MM.1S (cell line): ENCODE data around the gene NANP.

ENCODE experiments used
- EZH2phosphoT487 ChIP-seq: fragments of 300-600 bp; sonication (generic); IDR thresholded peaks from 2 replicates; pipeline ENCODE4 v1.6.1; 2018; ENCODE audit warnings: antibody characterized with exemption, low read length
- TF ChIP-seq, protein P1 (sequence below): fragments of 300-600 bp; sonication (generic); IDR thresholded peaks from 2 replicates; pipeline ENCODE4 v1.5.1; 2016; ENCODE audit warnings: antibody characterized with exemption, low read length, mixed read lengths

GRCh38 chr20:25654487-25654886, 30.7 kb upstream of the NANP start:
- TF ChIP-seq, protein P1, sequence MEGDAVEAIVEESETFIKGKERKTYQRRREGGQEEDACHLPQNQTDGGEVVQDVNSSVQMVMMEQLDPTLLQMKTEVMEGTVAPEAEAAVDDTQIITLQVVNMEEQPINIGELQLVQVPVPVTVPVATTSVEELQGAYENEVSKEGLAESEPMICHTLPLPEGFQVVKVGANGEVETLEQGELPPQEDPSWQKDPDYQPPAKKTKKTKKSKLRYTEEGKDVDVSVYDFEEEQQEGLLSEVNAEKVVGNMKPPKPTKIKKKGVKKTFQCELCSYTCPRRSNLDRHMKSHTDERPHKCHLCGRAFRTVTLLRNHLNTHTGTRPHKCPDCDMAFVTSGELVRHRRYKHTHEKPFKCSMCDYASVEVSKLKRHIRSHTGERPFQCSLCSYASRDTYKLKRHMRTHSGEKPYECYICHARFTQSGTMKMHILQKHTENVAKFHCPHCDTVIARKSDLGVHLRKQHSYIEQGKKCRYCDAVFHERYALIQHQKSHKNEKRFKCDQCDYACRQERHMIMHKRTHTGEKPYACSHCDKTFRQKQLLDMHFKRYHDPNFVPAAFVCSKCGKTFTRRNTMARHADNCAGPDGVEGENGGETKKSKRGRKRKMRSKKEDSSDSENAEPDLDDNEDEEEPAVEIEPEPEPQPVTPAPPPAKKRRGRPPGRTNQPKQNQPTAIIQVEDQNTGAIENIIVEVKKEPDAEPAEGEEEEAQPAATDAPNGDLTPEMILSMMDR = no peak
- no peak for TF ChIP-seq EZH2phosphoT487
